Esophagus muscularis mucosa (tissue), 4 donors: ENCODE results near the gene COL19A1.

ENCODE experiments used
- CTCF ChIP-seq, 3 experiments: fragments of 200-600 bp in 2 of 3; fragments of 450-650 bp in 1 of 3; sonication (generic) in 2 of 3; IDR thresholded peaks; one replicate each; pipeline ENCODE4 v1.5.1; 2017 to 2019; ENCODE audit warnings: antibody characterized with exemption in 3 of 3, mild to moderate bottlenecking in 2 of 3, moderate library complexity in 1 of 3
- EP300 ChIP-seq: sonication (generic); formaldehyde crosslinking; IDR thresholded peaks from one replicate; pipeline ENCODE4 v1.6.1; 2017; ENCODE audit warnings: antibody characterized with exemption
- POLR2AphosphoS5 ChIP-seq, 2 donors: sonication (generic); formaldehyde crosslinking; IDR thresholded peaks; one replicate each; pipeline ENCODE4 v1.6.1; 2017; ENCODE audit warnings: antibody characterized with exemption in 2 of 2

- TF ChIP-seq CTCF (IDR thresholded peaks at IDR 0.05) (no peak), EP300 (no peak), POLR2AphosphoS5 (IDR thresholded peaks at IDR 0.05) (peak in 1 of 2 donors; percentile 11)
These were observed 358.7 kb downstream of the COL19A1 start for GRCh38 chr6:70225055-70225454.
